GM12865 (cell line): ENCODE measurements around the gene CES3.

ENCODE experiments used
- DNase-seq: peaks from one replicate; pipeline ENCODE4 v3.0.0; 2010; ENCODE audit warnings: low read depth
- H3K4me3 ChIP-seq: 2 replicates; pipeline ENCODE4 v1.5.1; 2011; ENCODE audit warnings: mild to moderate bottlenecking, low read depth, low read length, control low read depth
- CTCF ChIP-seq: IDR thresholded peaks from 2 replicates; pipeline ENCODE4 v1.5.1; 2011; ENCODE audit warnings: low read length, control low read depth, low read depth, inconsistent platforms; ENCODE audit not compliant: insufficient read depth; ENCODE audit errors: missing control alignments

CES3 gene

GRCh38 chr16:66961065-66961744, at the start of gene CES3:
Gene CES3 (plus strand): TSS chr16:66961266. CDS start chr16:66961308, 42 bp downstream.
- peak; percentile 85 for TF ChIP-seq CTCF
- peak; percentile 80 for DNase-seq

GRCh38 chr16:66911801-66912200, 49.3 kb upstream of the CES3 start:
- no peak overlapping the region for H3K4me3 ChIP-seq
- no peak for TF ChIP-seq CTCF

More at GRCh38 chr16:66961065-66961744, at the start of gene CES3:
- H3K4me3 ChIP-seq: no peak within 1 kb of the TSS

GRCh38 chr16:66913081-66913480, 48.0 kb upstream of the CES3 start:
- no peak overlapping the region for H3K4me3 ChIP-seq
- no peak for DNase-seq
- no peak for TF ChIP-seq CTCF

More at GRCh38 chr16:66911801-66912200, 49.3 kb upstream of the CES3 start:
- DNase-seq: no peak

- no peak for TF ChIP-seq CTCF
- DNase-seq: no peak
- no peak overlapping the region for H3K4me3 ChIP-seq
Measured at GRCh38 chr16:66913711-66914110, 47.4 kb upstream of the CES3 start.

GRCh38 chr16:66914541-66914940, 46.5 kb upstream of the CES3 start:
- DNase-seq: no peak
- TF ChIP-seq CTCF: no peak
- no peak overlapping the region for H3K4me3 ChIP-seq

- TF ChIP-seq CTCF: no peak
- H3K4me3 ChIP-seq: no peak overlapping the region
- DNase-seq: no peak
Measured at GRCh38 chr16:66915041-66915440, 46.0 kb upstream of the CES3 start.

- DNase-seq: no peak
- TF ChIP-seq CTCF: no peak
- H3K4me3 ChIP-seq: no peak overlapping the region
Measured at GRCh38 chr16:66916518-66916917, 44.5 kb upstream of the CES3 start.
